Loucy (cell line): ENCODE data around the gene UBXN6.

Source experiments
- H2AFZ ChIP-seq: fragments of 200-600 bp; sonication (generic); 2 replicates; pipeline ENCODE4 v1.6.0; 2016; ENCODE audit warnings: antibody characterized with exemption, mild to moderate bottlenecking, low read length, moderate library complexity
- H3F3A ChIP-seq: fragments of 200-600 bp; 2 replicates; pipeline ENCODE4 v1.6.0; 2016; ENCODE audit warnings: antibody characterized with exemption, low read depth, mild to moderate bottlenecking
- H3K27me3 ChIP-seq: fragments of 200-600 bp; sonication (generic); 2 replicates; pipeline ENCODE4 v1.6.1; 2014; ENCODE audit warnings: low read length, mild to moderate bottlenecking; ENCODE audit not compliant: insufficient read depth, poor library complexity, severe bottlenecking
- H3K36me3 ChIP-seq: fragments of 200-600 bp; sonication (generic); 2 replicates; pipeline ENCODE4 v1.6.1; 2016; ENCODE audit warnings: low read length; ENCODE audit not compliant: insufficient read depth
- H3K4me1 ChIP-seq: fragments of 200-600 bp; sonication (generic); 2 replicates; pipeline ENCODE4 v1.5.1; 2014; ENCODE audit warnings: low read length, mild to moderate bottlenecking; ENCODE audit not compliant: insufficient read depth, poor library complexity, severe bottlenecking
- H3K4me2 ChIP-seq: fragments of 200-600 bp; sonication (generic); 2 replicates; pipeline ENCODE4 v1.6.0; 2014; ENCODE audit warnings: antibody characterized with exemption, low read length, low read depth, mild to moderate bottlenecking; ENCODE audit not compliant: poor library complexity, severe bottlenecking
- H3K4me3 ChIP-seq: fragments of 200-600 bp; sonication (generic); 2 replicates; pipeline ENCODE4 v1.5.1; 2014; ENCODE audit warnings: low read length, mild to moderate bottlenecking, mixed read lengths; ENCODE audit not compliant: poor library complexity, severe bottlenecking
- H3K79me2 ChIP-seq: fragments of 200-600 bp; sonication (generic); 2 replicates; pipeline ENCODE4 v1.6.1; 2014; ENCODE audit warnings: low read length; ENCODE audit not compliant: insufficient read depth
- H3K9ac ChIP-seq: fragments of 200-600 bp; sonication (generic); 2 replicates; pipeline ENCODE4 v1.6.0; 2014; ENCODE audit warnings: mild to moderate bottlenecking, low read depth, low read length, moderate library complexity; ENCODE audit not compliant: poor library complexity, severe bottlenecking
- H3K9me2 ChIP-seq: fragments of 200-600 bp; sonication (generic); replicated peaks from 2 replicates; pipeline ENCODE4 v1.6.1; 2016; ENCODE audit warnings: low read depth, low read length, mixed read lengths
- H3K9me3 ChIP-seq: fragments of 200-600 bp; sonication (generic); 2 replicates; pipeline ENCODE4 v1.6.1; 2014; ENCODE audit warnings: mild to moderate bottlenecking, antibody characterized with exemption, low read length, low read depth; ENCODE audit not compliant: insufficient read depth
- H4K20me1 ChIP-seq: fragments of 200-600 bp; sonication (generic); 2 replicates; pipeline ENCODE4 v1.6.0; 2014; ENCODE audit warnings: antibody characterized with exemption, low read length, mild to moderate bottlenecking; ENCODE audit not compliant: insufficient read depth, poor library complexity, severe bottlenecking
- EZH2phosphoT487 ChIP-seq: fragments of 200-600 bp; IDR thresholded peaks from 2 replicates; pipeline ENCODE4 v1.6.1; 2018; ENCODE audit warnings: antibody characterized with exemption, mild to moderate bottlenecking, moderate library complexity, borderline replicate concordance
- TF ChIP-seq, protein P1 (sequence below): fragments of 200-600 bp; sonication (generic); conservative IDR thresholded peaks from 2 replicates; pipeline ENCODE4 v1.5.1; 2014; ENCODE audit warnings: mild to moderate bottlenecking, antibody characterized with exemption, low read length

Gene UBXN6

DNA sequence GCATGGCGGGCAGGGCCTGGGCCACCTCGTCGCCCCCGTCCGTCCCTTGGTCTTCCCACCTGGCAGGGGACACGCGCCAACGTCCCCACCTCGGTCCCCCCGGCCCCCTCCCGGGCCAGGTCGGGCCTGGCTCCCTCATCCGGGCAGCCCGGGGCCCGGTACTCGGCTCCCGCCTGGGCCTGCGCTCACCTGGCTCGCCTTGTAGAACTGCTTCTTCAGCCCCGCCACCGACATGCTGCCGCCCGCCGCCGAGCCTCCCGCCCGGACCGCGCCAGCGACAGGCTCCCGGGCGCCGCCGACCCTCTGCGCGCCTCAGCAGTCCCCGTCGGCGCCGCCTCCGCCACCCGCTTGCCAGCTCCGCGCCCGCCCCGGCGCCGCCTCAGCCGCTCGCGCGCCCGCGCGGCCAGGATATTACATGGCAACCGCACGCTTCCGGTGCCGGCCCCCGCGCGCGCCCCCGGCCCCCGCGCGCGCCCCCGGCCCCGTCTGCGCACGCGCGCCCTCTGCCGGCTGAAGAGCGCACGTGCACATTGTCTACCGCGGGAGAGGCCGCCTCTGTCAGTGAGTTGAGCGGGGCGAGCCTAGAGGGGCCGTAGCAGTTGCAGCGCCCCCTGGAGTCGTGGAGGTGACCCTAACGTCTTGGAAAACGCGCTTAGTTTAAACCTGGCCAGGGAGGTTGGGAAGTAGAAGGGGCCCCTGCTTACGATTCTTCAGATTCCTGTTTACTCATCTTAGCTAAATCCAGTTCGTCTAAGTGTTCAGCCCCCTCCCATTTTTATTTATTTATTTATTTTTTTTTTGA lies 57.3 kb downstream of the UBXN6 start, which contains the start of gene SH3GL1:
TSS of gene SH3GL1 (minus strand) at position 413 of the 802 bp plus-strand sequence. CDS start at position 234, 179 bp downstream.
- H2AFZ ChIP-seq: peak within 1 kb of the TSS; percentile 77

DNA sequence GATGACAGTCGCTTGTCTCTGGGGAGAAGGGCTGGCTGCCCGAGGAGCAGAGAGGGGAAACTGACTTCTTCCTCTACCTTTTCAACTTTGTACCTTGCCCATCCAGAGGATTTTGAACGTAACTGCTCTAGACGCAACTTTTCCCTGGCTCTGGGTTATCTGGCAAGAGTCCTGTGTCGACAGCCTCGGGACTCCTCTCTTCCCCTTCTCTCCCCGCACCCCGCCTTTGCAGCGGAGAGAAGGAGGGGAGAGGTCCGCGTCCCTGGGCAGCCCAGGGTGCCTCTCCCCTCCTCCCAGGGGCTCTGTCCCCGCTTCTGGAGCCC lies 57.8 kb downstream of the UBXN6 start:
- Histone ChIP-seq H4K20me1 (peaks cover 65% of the 10 kb centered on the region), H3K27me3 (peaks cover 5% of the 10 kb centered on the region), H2AFZ (peak overlapping the region; percentile 77), H3K79me2 (peaks cover 75% of the 10 kb centered on the region), H3K9ac (peak overlapping the region; percentile 91), H3K36me3 (no peaks in the 10 kb centered on the region), H3K4me2 (peak overlapping the region; percentile 98), H3K9me2 (no peaks in the 10 kb centered on the region), H3K4me3 (peak overlapping the region; percentile 92), H3K4me1 (peaks cover 42% of the 10 kb centered on the region), H3F3A (no peaks in the 10 kb centered on the region), H3K9me3 (no peaks in the 10 kb centered on the region)
- TF ChIP-seq, protein P1, sequence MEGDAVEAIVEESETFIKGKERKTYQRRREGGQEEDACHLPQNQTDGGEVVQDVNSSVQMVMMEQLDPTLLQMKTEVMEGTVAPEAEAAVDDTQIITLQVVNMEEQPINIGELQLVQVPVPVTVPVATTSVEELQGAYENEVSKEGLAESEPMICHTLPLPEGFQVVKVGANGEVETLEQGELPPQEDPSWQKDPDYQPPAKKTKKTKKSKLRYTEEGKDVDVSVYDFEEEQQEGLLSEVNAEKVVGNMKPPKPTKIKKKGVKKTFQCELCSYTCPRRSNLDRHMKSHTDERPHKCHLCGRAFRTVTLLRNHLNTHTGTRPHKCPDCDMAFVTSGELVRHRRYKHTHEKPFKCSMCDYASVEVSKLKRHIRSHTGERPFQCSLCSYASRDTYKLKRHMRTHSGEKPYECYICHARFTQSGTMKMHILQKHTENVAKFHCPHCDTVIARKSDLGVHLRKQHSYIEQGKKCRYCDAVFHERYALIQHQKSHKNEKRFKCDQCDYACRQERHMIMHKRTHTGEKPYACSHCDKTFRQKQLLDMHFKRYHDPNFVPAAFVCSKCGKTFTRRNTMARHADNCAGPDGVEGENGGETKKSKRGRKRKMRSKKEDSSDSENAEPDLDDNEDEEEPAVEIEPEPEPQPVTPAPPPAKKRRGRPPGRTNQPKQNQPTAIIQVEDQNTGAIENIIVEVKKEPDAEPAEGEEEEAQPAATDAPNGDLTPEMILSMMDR: no peak
- TF ChIP-seq EZH2phosphoT487: no peak

More for the DNA sequence above, 57.3 kb downstream of the UBXN6 start, which contains the start of gene SH3GL1:
- TF ChIP-seq, protein P1: peak; percentile 83
- TF ChIP-seq EZH2phosphoT487: no peak
- peak within 1 kb of the TSS; percentile 98 for H3K4me2 ChIP-seq
- H3K79me2 ChIP-seq: peaks cover 75% of the 10 kb centered on the region
- peak within 1 kb of the TSS; percentile 91 for H3K9ac ChIP-seq
- peaks cover 5% of the 10 kb centered on the region for H3K27me3 ChIP-seq
- no peaks in the 10 kb centered on the region for H3F3A ChIP-seq
- H3K4me3 ChIP-seq: peak within 1 kb of the TSS; percentile 99
- H3K9me3 ChIP-seq: no peaks in the 10 kb centered on the region
- H3K4me1 ChIP-seq: peaks cover 42% of the 10 kb centered on the region
- no peaks in the 10 kb centered on the region for H3K9me2 ChIP-seq
- H4K20me1 ChIP-seq: peaks cover 65% of the 10 kb centered on the region
- H3K36me3 ChIP-seq: no peaks in the 10 kb centered on the region

DNA sequence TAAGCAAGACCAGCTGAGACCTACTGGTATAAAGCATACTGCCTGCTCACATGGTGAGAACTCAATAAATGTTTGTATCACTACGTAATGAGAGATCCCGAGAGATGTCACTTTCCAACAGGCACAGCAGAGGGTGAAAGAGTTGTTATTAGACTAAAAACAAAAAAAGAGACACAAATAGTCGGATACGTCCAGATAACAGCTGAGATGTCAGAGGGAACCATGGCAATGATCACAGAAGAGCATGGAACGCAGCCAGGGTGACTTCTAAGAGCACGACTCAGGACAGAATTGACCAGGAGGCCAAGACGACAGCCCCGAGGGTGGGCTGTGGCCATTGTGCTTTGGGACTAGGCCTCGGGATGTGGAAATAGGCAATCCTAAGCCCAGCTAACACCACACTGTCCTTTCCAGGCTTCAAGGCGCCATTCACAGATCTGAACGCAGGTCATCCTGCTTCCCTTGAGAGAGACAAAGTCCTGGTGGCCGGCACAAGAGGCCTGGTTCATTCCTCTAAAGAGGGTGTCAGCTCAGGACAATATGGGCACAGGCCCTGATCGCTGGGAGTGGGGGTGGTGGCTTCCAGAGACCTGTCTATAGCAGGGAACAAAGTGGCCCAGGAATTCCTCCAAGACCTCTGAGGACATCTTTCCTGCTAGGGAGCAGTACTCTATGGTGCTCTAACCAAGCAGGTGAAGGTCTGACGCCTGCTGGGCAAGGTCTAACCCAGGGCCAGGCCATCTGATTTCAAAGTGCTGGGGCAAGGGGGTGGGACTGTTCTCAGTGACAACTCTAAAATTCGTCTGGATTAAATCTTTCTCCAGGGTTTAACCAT lies 60.4 kb downstream of the UBXN6 start:
- Histone ChIP-seq H3K79me2 (peaks cover 77% of the 10 kb centered on the region), H3K36me3 (no peaks in the 10 kb centered on the region), H3K9me2 (no peaks in the 10 kb centered on the region), H4K20me1 (peaks cover 59% of the 10 kb centered on the region), H3K4me3 (peak overlapping the region; percentile 20), H3K4me1 (peaks cover 35% of the 10 kb centered on the region), H3K4me2 (peak overlapping the region; percentile 98), H3F3A (no peaks in the 10 kb centered on the region), H2AFZ (no peak overlapping the region), H3K9ac (peak overlapping the region; percentile 37), H3K9me3 (no peaks in the 10 kb centered on the region), H3K27me3 (no peaks in the 10 kb centered on the region)
- TF ChIP-seq, protein P1: no peak
- no peak for TF ChIP-seq EZH2phosphoT487
